PC-3 (cell line): Measurements from ENCODE around the gene GPR42.

Experiments used
- CTCF ChIP-seq: fragments of 300-600 bp; sonication (generic); conservative IDR thresholded peaks from 2 replicates; pipeline ENCODE4 v1.5.1; 2017; ENCODE audit warnings: antibody characterized with exemption, low read depth, mild to moderate bottlenecking, low read length
- EZH2phosphoT487 ChIP-seq: fragments of 300-600 bp; sonication (generic); IDR thresholded peaks from 2 replicates; pipeline ENCODE4 v1.6.1; 2018; ENCODE audit warnings: mild to moderate bottlenecking, antibody characterized with exemption, low read length, borderline replicate concordance

- TF ChIP-seq CTCF (no peak), EZH2phosphoT487 (no peak)
Measured at GRCh38 chr19:35417713-35418534, 47.1 kb downstream of the GPR42 start.
